Stimulated activated CD4-positive, alpha-beta T cell treated with anti-CD3 and anti-CD28 coated beads, TNF-alpha, amount 100 ng/mL, for 24 hours (primary cell): ENCODE measurements around the gene CBL.
A peak's percentile ranks its signal among the peaks of the same experiment; 100 is the strongest.

Experiments used
- DNase-seq, 3 experiments: peaks; one replicate each; pipeline ENCODE4 v3.0.0-alpha.2; 2020; ENCODE audit warnings: low read depth in 3 of 3

CBL gene

DNA sequence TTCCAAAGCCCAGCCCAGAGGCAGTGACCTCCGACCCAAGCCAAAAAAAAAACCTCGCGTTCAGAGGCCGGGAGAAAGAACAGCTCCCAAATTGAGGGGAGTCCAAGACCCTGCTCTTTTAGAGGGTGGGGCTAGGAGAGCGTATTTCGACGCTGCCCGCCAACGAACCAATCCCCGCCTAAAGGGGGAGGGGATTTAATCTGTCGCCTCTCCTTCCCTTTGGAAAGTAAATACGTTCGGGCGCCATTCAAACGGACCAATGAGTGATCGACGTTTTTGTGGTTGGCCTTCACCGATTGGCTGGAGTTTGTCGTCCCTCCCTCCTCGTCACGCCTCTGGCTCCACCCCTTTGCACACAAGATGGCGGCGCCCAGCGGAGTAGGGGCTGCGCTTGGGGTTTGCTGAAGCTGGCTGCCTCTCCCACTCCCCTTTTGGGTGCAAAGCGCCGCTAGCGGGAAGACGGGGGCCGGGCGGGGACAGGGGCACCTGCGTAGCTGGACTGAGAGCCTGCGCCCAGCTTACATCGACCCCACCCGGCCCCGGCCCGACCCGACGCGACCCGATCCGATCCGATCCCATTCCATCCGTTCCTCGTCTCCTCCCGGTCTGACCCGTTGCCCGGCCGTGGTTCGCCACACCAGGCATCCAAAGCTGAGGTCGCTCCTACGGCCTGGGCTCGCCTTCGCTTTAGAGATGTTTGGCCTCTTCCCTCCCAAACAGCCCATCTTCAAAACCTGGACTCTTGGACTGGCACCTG is 128.2 kb downstream of the CBL start, which contains the start of gene RNF26:
Gene RNF26, plus strand, starts transcription at position 354 of the 757 bp plus-strand sequence. CDS start 596 bp downstream, outside the sequence.
- DNase-seq, result peak; percentile 85 to 95 (median 92)

DNA sequence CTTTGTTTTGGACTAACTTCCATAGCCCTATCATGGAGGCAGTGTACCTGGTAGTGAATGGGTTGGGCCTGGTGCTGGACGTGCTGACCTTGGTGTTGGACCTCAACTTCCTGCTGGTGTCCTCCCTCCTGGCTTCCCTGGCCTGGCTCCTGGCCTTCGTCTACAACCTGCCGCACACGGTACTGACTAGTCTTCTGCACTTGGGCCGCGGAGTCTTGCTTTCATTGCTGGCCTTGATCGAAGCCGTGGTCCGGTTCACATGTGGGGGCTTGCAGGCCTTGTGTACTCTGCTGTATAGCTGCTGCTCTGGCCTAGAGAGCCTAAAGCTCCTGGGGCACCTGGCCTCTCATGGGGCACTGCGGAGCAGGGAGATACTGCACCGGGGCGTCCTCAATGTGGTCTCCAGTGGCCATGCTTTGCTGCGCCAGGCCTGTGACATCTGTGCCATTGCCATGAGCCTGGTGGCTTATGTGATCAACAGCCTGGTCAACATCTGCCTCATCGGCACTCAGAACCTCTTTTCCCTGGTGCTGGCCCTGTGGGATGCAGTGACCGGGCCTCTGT is 129.0 kb downstream of the CBL start:
- no peak for DNase-seq

- DNase-seq, result no peak
Observed at GRCh38 chr11:119335655-119336543, 129.8 kb downstream of the CBL start.

GRCh38 chr11:119336744-119337469 is 130.8 kb downstream of the CBL start:
- DNase-seq, result no peak

DNA sequence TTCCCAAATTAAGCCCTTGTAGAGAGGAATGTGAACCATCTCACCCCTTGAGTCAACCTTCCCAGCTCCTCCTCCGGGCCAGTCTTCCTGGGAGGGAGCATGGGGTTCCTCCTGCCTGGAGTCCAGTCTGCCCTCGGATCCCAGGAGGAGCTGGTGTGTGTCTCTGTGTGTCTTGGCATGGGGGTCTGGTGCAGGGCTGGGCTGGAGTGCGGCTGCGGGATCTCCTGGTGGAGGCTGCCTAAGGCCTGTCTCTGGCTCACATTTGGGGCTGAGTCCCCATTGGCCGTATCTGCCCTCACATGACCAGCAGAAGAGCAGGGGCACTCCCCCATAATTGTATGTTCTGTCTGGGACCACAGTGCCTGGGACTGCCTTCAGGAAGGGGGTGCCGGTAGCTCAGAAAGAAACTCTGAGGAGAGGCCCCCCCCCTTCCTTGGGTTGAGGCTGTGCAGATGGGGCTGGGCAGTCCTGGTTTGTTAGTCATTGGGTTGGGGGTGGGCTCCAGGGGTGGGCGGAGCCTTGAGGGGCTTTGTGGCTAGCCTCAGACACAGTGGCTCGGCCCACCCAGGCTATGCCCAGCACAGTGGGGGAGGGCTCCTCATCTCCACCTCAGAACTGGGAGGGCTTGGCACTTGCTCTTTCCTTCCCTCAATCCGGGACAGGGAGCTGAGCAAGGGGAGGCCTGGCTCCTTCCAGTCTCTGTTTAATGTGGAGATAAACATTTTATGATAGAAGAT is 131.6 kb downstream of the CBL start:
- no peak for DNase-seq

DNA sequence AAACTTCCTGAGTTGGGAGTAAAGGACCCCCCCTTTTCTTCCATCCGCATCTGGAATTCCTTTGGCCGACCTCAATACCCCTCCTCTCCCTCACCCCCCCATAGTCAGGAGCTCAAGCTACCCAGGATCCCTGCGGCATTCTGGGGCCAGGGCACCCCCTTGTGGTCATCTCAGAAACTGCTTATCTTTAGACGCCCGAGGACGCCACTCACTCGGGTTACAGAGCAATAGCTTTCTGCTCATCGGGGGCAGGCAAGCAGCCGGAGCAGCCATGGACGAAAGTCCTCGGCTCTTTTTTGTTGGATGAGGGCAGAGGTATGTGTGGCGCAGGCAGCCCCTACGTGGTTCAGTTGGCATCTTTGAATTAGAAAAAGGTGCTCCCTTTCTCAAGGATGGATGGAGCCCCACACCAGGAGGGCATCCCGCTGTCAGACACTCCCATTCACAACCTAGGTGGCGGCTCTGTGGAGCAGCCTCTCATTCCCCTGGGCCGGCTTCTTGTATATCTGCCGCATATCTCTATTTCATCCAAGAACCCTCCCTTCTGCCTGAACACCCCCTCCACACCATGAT is 132.3 kb downstream of the CBL start:
- peak; percentile 45 to 68 (median 46) for DNase-seq

DNA sequence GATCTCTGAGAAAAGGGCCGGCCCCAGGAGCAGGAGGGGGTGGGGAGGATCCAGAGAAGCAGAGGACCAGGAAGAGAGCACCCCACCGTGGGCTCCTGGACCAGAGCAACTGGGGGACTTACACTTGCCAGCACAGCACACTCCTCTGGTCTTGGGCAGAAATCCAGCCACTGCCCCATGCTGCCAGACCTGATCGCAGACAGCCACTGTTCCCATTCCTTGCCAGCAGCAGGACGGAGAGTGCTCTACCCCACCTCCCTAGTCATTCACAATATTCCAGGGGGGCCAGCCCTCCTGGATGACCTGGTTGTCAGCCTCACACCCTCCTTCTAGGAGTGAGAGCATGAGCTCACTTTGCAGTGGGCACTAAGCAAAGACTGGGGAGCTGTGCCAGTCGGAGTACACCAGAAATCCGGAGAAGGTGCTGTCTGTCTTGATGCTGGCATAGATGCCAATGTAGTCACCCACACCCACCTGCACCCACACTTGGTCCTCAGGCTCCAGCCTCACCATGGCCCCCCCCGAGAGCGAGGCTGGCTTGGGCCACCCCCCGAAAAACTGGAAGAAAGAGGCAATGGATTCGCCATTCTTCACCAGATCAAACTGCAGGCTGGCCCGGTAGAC is 132.9 kb downstream of the CBL start:
- no peak for DNase-seq

- DNase-seq, result no peak
Observed at GRCh38 chr11:119339589-119340334, 133.6 kb downstream of the CBL start.

DNA sequence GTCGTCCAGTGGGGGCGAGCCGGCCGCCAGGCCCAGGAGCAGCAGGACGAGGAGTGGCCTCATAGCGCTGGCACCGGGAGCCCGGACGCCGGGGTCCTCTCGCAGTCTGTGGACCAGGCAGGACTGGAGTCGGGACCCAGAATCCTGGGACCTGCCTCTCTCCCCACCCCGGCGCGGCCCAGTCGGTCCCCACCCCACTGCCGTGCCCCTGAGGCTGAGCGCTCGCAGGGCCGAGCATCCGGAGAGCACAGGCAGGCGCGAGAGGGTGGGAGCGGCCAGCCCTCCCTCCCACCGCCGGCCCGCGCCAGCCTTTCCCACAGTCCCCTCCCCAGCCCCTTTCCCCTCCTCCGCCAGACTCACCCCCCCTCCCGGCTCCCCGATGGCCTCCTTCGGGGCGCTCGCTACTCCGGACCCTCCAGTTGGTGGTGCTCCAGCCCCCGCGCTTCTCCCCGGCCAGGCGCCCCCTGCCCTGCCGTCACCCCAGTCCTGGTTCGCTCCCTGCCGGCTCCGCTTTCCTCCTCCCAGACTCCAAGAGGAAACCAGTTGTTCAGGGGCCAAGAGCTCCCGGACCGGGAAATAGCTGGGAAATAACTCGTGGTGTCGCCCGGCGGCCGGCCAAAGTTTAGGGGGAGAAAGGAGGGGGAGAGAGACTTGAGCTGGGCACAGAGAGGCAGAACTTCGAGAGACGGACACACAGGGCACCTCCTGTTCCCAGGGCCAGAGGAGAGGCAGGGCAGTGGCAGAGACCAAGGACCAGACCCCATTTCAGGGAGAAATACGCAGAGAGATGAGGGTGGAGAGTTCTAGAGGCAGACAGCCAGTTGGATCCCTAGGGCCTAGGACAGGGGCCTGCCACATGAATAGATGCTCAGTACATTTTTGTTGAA is 134.4 kb downstream of the CBL start, which contains the start of gene C1QTNF5:
Gene C1QTNF5, minus strand, starts transcription at position 549 of the 887 bp plus-strand sequence. Its CDS starts 486 bp downstream, at position 63.
- DNase-seq, result no peak

- DNase-seq, result no peak
Observed at GRCh38 chr11:119341222-119342022, 135.3 kb downstream of the CBL start.

GRCh38 chr11:119342023-119342300 is 135.8 kb downstream of the CBL start:
- no peak for DNase-seq

DNA sequence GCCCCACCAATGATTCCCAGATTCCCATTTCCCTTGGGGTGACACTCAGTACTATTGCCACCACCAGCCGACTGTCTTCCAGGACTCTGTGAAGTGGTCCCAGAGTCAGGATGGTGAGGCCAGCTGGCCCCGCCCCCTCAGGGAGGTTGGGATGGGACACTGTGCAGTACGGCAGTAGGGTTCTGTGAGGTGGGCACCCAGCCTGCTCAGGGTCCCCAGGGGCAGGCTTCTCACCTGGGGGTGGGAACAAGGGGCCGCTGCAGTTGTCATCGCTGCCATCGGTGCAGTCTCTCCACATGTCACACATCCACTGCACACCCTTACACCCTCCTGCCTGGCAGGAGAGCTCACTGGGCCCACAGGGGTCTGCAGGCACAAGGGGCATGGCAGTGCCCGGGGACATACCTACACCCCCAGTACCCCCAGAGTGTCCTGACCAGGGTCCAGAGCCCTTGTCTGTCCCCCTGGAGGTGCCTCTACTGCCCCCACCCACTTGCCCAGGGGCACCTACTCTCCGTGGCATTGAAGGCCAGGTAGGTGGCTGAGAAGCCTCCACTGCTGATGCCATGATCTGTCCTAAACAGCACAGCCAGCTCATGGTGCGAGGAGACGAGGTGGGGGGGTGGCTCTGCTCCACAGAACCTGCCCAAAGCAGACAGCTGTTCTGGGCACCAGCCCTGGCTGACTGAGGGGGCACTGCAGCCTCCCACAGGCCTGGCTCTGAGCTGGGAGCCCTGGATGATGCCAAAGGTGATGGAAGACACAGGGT is 136.4 kb downstream of the CBL start:
- no peak for DNase-seq

GRCh38 chr11:119343726-119344125 is 137.6 kb downstream of the CBL start:
- no peak for DNase-seq

GRCh38 chr11:119344291-119345010 is 138.3 kb downstream of the CBL start:
- no peak for DNase-seq

GRCh38 chr11:119345685-119346084 is 139.5 kb downstream of the CBL start:
- DNase-seq, result no peak

- no peak for DNase-seq
Observed at GRCh38 chr11:119346605-119347004, 140.5 kb downstream of the CBL start, which contains the start of gene MFRP. TSS of gene MFRP (minus strand) at chr11:119346705. CDS start at chr11:119346513, 192 bp downstream.
